ENCODE results near the gene SPEN.
A peak's percentile ranks its signal among the peaks of the same experiment; 100 is the strongest.
"Not testable (repeated sequence)": the region's sequence is repeated elsewhere in the genome, so short reads cannot be mapped to it uniquely, and the experiment has no call there.

Gene SPEN

DNA sequence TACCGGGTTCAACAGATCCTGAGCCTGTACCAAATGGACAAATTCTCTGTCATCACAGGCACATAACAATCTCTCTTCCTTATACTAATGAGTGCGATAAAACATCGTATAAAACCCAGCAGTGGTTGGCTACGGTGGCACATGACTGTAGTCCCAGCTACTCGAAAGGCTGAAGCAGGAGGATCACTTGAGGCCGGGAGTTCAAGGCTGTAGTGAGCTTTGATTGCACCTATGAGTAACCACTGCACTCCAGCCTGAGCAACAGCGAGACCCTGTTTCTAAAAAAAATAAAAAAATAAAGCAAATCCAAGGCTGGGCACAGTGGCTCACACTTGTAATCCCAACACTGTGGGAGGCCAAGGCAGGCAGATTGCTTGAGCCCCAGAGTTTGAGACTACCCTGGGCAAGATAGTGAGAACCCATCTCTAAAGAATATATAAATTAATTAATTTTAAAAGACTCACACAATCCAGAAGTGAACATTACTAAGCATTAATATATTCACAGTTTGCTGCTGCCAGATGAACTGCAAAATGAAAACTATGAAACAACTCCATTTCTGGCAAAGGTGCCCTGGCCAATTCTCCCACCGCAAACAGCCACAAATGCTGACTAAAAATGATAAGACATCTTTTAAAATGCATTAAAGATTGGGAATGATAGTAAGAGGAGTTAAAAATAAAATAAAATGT is 115.3 kb downstream of the SPEN start:
- no peak for DNase-seq (ENCODE audit: low spot score)

- DNase-seq (ENCODE audit: low spot score), result no peak
Measured at GRCh38 chr1:15963363-15963967, 116.0 kb downstream of the SPEN start.

DNA sequence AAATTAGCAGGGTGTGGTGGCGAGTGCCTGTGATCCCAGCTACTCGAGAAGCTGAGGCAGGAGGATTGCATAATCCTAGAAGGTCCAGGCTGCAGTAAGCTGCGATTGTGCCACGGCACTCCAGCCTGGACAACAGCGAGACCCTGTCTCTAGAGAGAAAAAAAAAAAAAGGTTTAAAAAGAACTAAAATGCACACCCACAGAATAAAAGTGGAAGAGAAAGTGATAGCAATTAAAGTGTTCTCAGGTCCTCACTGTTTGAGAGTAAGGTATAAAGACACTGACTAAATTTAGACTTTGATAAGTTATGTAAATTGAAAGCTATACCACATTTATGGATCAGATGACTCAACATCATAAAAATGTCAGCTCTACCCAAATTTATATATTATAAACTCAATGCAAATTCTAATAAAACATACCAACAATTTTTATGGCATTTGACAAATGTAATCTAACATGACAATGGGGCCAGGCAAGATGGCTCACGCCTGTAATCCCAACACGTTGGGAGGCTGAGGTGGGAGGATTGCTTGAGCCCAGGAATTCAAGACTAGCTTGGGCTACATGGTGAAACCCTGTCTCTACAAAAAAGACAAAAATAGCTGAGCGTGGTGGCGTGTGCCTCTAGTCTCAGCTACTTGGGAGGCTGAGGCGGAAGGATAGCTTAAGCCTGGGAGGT is 116.6 kb downstream of the SPEN start:
- no peak for DNase-seq (ENCODE audit: low spot score)

DNA sequence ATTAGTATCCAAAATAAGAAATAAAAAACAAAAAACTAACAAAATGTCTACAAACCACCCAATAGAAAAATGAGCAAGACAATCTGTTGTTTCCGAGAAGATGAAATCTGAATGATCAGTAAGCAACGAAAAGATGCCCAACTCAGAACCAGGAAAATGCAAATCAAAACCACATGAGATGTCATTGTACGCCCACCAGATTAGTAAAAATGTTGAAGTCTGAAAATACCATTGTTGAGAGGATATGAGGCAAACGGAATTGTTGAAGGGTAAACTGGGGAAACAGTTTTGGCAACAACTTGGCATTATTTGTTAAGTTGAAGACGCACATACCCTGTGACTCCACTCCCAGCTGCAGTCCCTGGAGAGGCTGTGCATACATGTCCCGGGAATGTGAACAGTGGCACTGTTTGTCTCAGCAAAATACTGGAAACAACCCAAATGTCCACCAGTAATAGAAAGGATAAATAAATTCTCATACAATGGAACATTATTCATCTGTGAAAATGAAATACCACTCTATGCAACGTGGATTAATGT is 117.8 kb downstream of the SPEN start:
- peak; percentile 76 for DNase-seq (ENCODE audit: low spot score)

DNA sequence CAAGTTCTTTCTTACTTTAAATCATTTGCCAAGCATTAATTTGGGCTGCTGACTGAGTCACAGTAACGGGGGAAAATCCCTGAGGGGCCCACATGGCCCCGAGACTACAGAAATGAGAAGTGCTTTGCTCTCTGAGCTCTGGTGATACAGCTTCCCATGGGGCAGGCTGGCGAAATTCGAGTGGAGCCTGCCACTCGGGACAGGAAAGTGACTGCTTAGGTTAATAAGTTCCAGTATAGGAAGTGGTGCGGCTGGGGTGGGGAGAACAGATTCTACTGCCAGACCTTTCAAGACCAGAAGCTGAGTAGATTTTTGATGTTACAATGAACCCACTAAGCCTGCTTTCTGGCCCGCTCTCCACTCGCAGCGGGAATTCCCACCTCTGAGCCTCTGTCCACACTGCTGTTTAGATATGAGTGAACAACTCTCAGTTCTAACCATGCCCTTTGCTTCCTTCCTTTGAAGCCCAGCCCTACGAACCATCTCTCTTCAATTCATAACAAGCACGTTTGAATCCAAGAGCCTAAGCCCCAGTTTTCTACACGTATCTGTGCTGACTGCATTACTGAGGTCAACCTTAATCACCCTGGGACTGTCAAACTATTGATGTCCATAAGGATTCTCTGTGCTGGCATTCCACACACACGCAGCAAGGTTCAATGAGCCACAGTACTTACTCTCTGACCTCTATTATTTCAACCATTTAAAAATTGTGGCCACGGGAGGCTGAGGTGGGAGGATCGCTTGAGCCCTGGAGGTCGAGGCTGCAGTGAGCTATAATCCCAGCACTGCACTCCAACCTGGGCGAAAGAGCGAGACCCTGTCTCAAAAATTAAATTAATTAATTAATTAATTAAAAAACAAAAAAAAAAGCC is 118.8 kb downstream of the SPEN start:
- peak; percentile 60 for DNase-seq (ENCODE audit: low spot score)

DNA sequence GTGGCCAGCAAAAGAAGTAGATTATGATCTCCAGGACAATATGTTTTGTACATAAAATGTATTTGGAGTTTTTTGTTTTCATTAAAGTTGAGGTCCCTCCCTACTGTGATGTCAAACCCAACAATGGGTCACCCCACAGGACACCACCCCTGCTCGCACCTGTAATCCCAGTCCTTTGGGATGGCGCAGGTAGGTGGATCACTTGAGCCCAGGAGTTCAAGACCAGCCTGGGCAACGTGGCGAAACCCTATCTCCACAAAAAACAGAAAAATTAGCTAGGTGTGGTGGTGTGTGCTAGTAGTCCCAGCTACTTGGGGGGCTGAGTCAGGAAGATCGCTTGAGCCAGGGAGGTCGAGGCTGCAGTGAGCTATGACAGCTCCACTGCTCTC is 119.4 kb downstream of the SPEN start:
- DNase-seq (ENCODE audit: low spot score), result no peak

GRCh38 chr1:15968172-15968571 is 120.7 kb downstream of the SPEN start:
- no peak for DNase-seq (ENCODE audit: low spot score)

DNA sequence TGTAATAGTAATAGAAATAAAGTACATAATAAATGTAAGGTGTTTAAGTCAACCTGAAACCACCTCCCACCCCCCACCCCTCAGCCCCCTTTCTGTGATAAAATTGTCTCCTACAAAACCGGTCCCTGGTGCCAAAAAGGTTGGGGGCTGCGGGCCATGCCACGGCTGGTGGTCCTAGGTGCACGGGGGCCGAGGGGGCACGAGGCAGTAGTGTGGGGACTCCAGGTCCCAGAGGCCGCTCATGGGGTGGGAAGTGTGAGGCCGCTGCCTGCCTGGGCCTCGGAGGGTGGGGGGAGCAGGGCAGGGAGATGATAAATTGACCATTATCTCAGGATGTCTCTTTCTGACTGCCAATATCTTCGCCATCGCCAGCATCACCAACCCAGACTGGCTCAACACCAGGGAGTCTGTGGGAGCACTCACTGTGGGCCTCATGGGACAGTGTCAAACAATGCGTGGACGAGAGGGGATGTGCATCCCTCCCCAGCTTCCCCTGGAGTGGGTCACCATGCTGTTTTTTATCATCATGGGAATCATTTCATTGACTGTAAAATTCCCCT is 121.9 kb downstream of the SPEN start:
- DNase-seq (ENCODE audit: low spot score), result no peak

- DNase-seq (ENCODE audit: low spot score), result no peak
Measured at GRCh38 chr1:15970911-15971310, 123.4 kb downstream of the SPEN start.

DNA sequence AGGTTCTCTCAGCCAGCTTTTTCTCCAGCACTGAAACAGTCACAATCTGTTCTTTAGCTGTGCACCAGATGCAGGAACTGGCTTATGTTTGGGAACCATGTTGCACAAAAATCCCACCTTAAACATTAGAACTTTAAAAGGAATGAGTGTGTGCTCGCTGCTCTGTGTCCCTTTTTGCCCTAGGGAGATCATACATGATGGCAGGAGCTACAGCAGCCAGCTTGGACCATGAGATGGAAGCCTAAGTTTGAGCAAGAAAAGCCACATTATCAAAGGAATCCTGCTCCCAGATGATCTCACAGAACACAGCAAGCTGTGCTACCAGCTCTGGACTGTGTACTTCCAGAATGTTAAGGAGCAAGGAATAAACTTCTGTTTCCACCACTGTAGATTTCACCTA is 124.9 kb downstream of the SPEN start:
- DNase-seq (ENCODE audit: low spot score), result no peak

GRCh38 chr1:15973772-15974171 is 126.3 kb downstream of the SPEN start:
- no peak for DNase-seq (ENCODE audit: low spot score)

- no peak for DNase-seq (ENCODE audit: low spot score)
Measured at GRCh38 chr1:15974855-15975254, 127.3 kb downstream of the SPEN start.

DNA sequence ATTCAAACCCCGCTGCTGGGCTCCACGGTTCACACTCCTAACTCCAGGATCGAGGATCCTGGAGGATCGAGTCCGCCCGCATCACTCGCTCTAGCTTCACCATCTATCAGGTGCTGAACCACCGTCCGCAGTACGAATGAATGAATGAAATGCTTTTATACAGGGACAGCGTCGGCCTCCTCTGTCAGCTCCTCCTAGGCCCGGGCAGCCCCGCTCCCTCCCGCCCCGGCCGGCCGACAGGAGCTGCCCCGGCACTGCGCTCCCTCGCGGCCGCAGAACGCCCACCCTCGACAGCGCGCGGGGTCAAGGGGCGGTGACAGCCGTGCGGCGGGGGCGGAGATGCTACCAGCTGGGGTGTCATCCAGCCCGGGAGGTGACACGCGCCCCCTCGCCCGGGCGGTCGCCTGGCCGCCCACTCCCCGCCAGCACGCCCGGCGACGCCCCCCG is 127.9 kb downstream of the SPEN start:
- peak; percentile 80 for DNase-seq (ENCODE audit: low spot score)

GRCh38 chr1:15975805-15976680 is 128.5 kb downstream of the SPEN start, which contains the start of gene ZBTB17:
Gene ZBTB17 (minus strand): TSS chr1:15976101. CDS start chr1:15948495, 27,606 bp downstream.
- DNase-seq (ENCODE audit: low spot score), result peak; percentile 99

GRCh38 chr1:15977947-15978346 is 130.4 kb downstream of the SPEN start:
- not testable (repeated sequence) for DNase-seq (ENCODE audit: low spot score)

DNA sequence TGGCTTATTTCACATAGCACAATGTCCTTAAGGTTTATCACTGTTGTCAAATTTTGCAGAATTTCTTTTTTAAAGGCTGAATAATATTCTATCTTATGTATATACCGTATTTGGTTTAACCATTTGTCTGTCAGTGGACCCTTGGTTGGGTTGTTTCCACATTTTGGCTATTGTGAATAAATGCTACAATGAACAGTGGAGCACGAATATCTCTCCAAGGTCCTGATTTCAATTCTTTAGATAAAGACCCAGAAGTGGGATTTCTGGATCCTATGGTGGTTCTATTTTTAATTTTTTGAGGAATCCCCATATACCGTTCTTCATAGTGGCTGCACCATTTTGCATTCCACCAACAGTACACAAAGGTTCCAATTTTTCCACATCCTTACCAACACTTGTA is 134.2 kb downstream of the SPEN start:
- DNase-seq (ENCODE audit: low spot score), result no peak

DNA sequence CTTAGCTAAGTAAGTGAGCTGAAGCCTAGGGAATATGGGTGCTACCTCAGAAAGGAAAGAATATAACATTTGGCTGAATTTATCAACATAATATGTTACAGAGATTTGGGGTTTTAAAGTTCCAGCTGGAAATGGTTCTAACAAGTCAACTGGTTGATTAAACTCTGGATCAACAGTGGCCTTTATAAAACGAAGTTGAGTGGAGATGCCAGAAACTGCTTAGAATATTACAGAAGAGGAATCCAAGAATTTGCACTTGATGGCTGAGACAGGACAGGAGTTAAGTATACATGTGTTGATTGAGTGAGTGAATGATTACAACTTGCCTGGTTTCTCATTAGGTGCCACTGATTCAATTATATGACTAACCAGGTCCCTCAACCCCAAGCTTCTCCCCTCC is 135.8 kb downstream of the SPEN start:
- no peak for DNase-seq (ENCODE audit: low spot score)

GRCh38 chr1:15985611-15986297 is 138.2 kb downstream of the SPEN start:
- no peak for DNase-seq (ENCODE audit: low spot score)

GRCh38 chr1:15988856-15989736 is 141.6 kb downstream of the SPEN start:
- DNase-seq (ENCODE audit: low spot score), result no peak
